Measurements from ENCODE around the gene GET4.

Gene GET4

GRCh38 chr7:915291-916218 is 39.2 kb downstream of the GET4 start:
- H3K4me3 ChIP-seq (ENCODE audit: low read depth, low read length), result no peak overlapping the region
- TF ChIP-seq CTCF (IDR thresholded peaks at IDR 0.05; ENCODE audit: low read depth, low read length, missing control alignments), result no peak
- DNase-seq (ENCODE audit: low read depth), result no peak

GRCh38 chr7:916291-916941 is 40.1 kb downstream of the GET4 start:
- H3K4me3 ChIP-seq (ENCODE audit: low read depth, low read length), result no peak overlapping the region
- DNase-seq (ENCODE audit: low read depth), result no peak
- TF ChIP-seq CTCF (IDR thresholded peaks at IDR 0.05; ENCODE audit: low read depth, low read length, missing control alignments), result no peak

GRCh38 chr7:917255-918117 is 41.1 kb downstream of the GET4 start:
- H3K4me3 ChIP-seq (ENCODE audit: low read depth, low read length), result no peak overlapping the region
- no peak for TF ChIP-seq CTCF (IDR thresholded peaks at IDR 0.05; ENCODE audit: low read depth, low read length, missing control alignments)
- no peak for DNase-seq (ENCODE audit: low read depth)

GRCh38 chr7:918118-918425 is 41.7 kb downstream of the GET4 start:
- DNase-seq (ENCODE audit: low read depth), result no peak
- no peak overlapping the region for H3K4me3 ChIP-seq (ENCODE audit: low read depth, low read length)
- no peak for TF ChIP-seq CTCF (IDR thresholded peaks at IDR 0.05; ENCODE audit: low read depth, low read length, missing control alignments)

- DNase-seq (ENCODE audit: low read depth), result no peak
- H3K4me3 ChIP-seq (ENCODE audit: low read depth, low read length), result no peak overlapping the region
Observed at GRCh38 chr7:918441-919113, 42.2 kb downstream of the GET4 start.

More at GRCh38 chr7:918441-919113, 42.2 kb downstream of the GET4 start:
- TF ChIP-seq CTCF (IDR thresholded peaks at IDR 0.05; ENCODE audit: low read depth, low read length, missing control alignments), result no peak
